Limb (tissue), 2 donors: Measurements from ENCODE around the gene PRAC1.

Source experiments
- DNase-seq, 2 donors: peaks; one replicate each; pipeline ENCODE4 v3.0.0-alpha.2; 2016; ENCODE audit errors: extremely low spot score in 2 of 2

Gene PRAC1

GRCh38 chr17:48722201-48722907, at the start of gene PRAC1:
Gene PRAC1, minus strand, starts transcription at chr17:48722518. Its CDS starts 126 bp downstream, at chr17:48722392.
- DNase-seq = peak in 1 of 2 donors; percentile 44

- no peak for DNase-seq
Observed at GRCh38 chr17:48770954-48771353, 48.6 kb upstream of the PRAC1 start.

GRCh38 chr17:48769009-48769675, 46.8 kb upstream of the PRAC1 start:
- DNase-seq = no peak

- DNase-seq = no peak
Observed at GRCh38 chr17:48767263-48767774, 45.0 kb upstream of the PRAC1 start.

GRCh38 chr17:48761114-48761513, 38.8 kb upstream of the PRAC1 start:
- DNase-seq = no peak

GRCh38 chr17:48760411-48760810, 38.1 kb upstream of the PRAC1 start:
- DNase-seq = no peak

- DNase-seq = no peak
Observed at GRCh38 chr17:48759288-48759687, 37.0 kb upstream of the PRAC1 start.

- no peak for DNase-seq
Observed at GRCh38 chr17:48757524-48757961, 35.2 kb upstream of the PRAC1 start.

GRCh38 chr17:48756830-48757251, 34.5 kb upstream of the PRAC1 start:
- no peak for DNase-seq

GRCh38 chr17:48755356-48755755, 33.0 kb upstream of the PRAC1 start:
- DNase-seq = no peak

- DNase-seq = no peak
Observed at GRCh38 chr17:48754500-48755261, 32.4 kb upstream of the PRAC1 start.

GRCh38 chr17:48753794-48754499, 31.6 kb upstream of the PRAC1 start:
- DNase-seq = no peak

GRCh38 chr17:48752399-48753288, 30.3 kb upstream of the PRAC1 start:
- DNase-seq = no peak

- DNase-seq = no peak
Observed at GRCh38 chr17:48751733-48752398, 29.5 kb upstream of the PRAC1 start.

GRCh38 chr17:48751172-48751571, 28.9 kb upstream of the PRAC1 start:
- no peak for DNase-seq

GRCh38 chr17:48749621-48750553, 27.6 kb upstream of the PRAC1 start:
- DNase-seq = no peak

GRCh38 chr17:48748718-48749566, 26.6 kb upstream of the PRAC1 start:
- no peak for DNase-seq
